ENCODE results near the gene NHEJ1. TPM values are rescaled to one million over a fixed set of nuclear protein-coding genes. Genes with fewer than 3 reads are reported as not detected.

Gene NHEJ1
- total and polyA plus RNA-seq, 9 donors = 10.8 to 23.1 (median 17.1) TPM

DNA sequence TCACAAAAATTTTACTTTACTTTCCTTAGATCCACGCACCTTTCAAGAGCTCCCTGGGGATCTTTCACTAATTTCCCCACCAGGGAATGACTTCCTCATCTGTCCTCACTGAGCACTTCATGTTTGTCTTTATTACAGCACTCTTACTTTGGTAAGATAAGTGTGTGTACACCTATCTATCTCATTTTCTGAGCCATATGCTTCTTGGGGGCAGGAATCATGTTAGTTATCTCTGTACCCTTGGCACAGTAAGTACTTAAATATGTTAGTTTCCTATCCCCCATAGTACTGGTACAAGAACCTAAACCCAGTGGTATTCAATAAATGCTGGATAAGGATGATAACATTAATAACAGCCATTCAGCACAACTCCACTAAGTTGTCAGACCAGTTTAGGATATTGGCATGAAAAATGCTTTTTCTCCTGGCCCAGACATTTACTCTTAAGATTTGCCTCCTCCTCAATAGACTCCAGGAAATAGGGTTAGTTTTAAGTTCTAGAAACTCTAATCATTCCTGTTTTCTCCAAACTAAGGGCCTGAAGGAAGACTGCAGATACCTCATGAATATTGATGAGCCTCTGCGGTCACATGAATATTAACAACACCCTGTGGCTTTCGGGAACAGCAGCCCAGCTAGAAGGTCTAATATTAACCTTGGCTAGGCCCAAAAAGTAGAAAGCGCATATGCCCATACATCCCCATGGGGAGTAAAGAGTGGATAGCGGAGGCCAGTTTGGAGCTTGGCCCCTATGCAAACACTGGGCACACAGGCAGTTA lies 38.2 kb downstream of the NHEJ1 start:
- peaks cover 9% of the 10 kb centered on the region for H3K4me1 ChIP-seq (ENCODE audit: insufficient read depth)
- no peaks in the 10 kb centered on the region for H3K36me3 ChIP-seq
- TF ChIP-seq POLR2A (IDR thresholded peaks at IDR 0.05) = no peak
- TF ChIP-seq, protein P1, sequence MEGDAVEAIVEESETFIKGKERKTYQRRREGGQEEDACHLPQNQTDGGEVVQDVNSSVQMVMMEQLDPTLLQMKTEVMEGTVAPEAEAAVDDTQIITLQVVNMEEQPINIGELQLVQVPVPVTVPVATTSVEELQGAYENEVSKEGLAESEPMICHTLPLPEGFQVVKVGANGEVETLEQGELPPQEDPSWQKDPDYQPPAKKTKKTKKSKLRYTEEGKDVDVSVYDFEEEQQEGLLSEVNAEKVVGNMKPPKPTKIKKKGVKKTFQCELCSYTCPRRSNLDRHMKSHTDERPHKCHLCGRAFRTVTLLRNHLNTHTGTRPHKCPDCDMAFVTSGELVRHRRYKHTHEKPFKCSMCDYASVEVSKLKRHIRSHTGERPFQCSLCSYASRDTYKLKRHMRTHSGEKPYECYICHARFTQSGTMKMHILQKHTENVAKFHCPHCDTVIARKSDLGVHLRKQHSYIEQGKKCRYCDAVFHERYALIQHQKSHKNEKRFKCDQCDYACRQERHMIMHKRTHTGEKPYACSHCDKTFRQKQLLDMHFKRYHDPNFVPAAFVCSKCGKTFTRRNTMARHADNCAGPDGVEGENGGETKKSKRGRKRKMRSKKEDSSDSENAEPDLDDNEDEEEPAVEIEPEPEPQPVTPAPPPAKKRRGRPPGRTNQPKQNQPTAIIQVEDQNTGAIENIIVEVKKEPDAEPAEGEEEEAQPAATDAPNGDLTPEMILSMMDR (IDR thresholded peaks at IDR 0.05) = no peak
- TF ChIP-seq EP300 (IDR thresholded peaks at IDR 0.05) = no peak
- H3K27me3 ChIP-seq = no peaks in the 10 kb centered on the region
- 96% methylated on average over 5 of the region's 5 CpGs for WGBS, 3 donors
- no peaks in the 10 kb centered on the region for H3K9me3 ChIP-seq
- intact Hi-C loops (cut with DNase I) = no loop called here
- no peak overlapping the region for H3K27ac ChIP-seq
- H3K4me3 ChIP-seq = no peak overlapping the region
- no peak for DNase-seq

DNA sequence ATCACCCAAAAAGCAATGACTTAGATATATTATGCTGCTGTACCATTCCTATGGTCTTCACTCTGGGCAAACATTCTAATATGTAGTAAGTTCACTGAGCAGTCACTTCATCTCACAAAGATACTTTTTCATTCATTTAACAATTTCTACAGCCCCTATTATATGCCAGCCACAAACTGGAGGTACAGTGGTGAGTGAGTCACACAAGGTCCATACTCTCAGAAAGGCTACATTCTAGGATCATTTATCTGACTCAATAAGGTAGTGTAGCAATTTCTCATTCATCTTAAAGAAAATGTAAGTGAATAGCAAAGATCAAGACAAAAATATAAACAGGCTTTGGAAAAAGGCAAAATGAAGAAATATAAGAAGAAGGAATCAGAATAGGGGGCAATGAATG lies 40.5 kb downstream of the NHEJ1 start:
- no peak overlapping the region for H3K4me3 ChIP-seq
- H3K27ac ChIP-seq = no peak overlapping the region
- TF ChIP-seq, protein P1 (IDR thresholded peaks at IDR 0.05) = no peak
- TF ChIP-seq POLR2A (IDR thresholded peaks at IDR 0.05) (no peak), EP300 (IDR thresholded peaks at IDR 0.05) (no peak)
- intact Hi-C loops (cut with DNase I) = no loop called here
- peaks cover 9% of the 10 kb centered on the region for H3K4me1 ChIP-seq (ENCODE audit: insufficient read depth)
- DNase-seq = no peak
- H3K9me3 ChIP-seq = no peaks in the 10 kb centered on the region
- no peaks in the 10 kb centered on the region for H3K27me3 ChIP-seq
- H3K36me3 ChIP-seq = no peaks in the 10 kb centered on the region

DNA sequence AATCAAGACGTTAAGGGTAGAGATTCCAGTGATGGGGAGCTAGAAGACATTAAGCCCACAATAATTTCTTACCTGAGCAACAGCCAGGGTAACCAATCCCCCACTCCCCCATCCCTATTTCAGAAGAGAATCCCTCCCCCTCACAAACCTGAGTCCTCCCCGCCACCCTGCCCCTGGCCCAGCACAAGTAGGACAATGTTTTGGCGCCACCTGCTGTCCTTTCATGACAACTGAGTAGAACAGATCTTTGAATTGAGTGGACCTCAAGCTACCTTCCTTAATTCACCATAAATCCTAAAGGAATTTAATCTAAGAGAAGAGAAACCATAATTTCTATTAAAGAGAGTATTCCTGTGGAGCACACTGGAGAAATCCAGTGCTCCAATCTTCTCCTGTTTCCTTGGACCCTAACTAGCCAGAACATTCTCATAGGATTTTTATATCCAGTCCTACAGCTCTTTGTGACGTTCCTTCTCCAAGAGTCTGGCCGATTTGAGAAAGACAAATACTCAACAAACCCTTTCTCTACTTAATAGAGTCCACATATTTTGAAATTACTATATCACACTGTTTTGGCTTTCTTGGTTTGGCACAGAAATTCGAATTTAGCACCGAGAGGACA lies 41.1 kb downstream of the NHEJ1 start:
- Histone ChIP-seq H3K27ac (no peak overlapping the region), H3K27me3 (no peaks in the 10 kb centered on the region), H3K36me3 (no peaks in the 10 kb centered on the region), H3K9me3 (no peaks in the 10 kb centered on the region), H3K4me1 (ENCODE audit: insufficient read depth) (peaks cover 7% of the 10 kb centered on the region), H3K4me3 (no peak overlapping the region)
- TF ChIP-seq, protein P1 (IDR thresholded peaks at IDR 0.05) = peak in 1 of 3 donors; percentile 23
- no peak for TF ChIP-seq EP300 (IDR thresholded peaks at IDR 0.05)
- TF ChIP-seq POLR2A (IDR thresholded peaks at IDR 0.05) = no peak
- intact Hi-C loops (cut with DNase I) = loop anchor here in 1 of 4 donors (5.0 kb wide), 1 partner anchor 62 kb away; no protein-coding TSS in a partner anchor
- DNase-seq = peak; percentile 30 to 47 (median 44)
- 56 to 62% (median 59%) methylated on average over 7 of the region's 7 CpGs for WGBS, 3 donors

DNA sequence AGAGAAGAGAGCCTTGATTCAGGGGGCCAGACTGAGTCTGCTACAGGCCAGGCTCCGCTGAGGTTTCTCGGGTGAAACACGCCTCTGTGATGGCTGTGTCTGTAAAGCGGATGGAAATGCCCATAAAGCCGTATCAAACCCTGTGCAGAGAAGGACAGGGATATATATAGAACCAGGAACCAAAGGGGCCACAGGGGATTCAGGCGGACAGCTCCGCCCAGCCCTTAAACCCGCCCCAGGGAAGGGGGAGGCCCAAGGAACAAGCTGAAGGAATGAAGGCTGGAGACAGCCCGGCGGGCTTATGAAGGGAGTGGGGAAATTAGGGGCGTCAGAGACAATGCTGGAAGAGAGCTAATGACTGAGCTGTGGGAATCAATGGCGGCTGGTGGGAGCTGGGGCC lies 42.1 kb downstream of the NHEJ1 start:
- intact Hi-C loops (cut with DNase I) = loop anchor here in 1 of 4 donors (5.0 kb wide), 1 partner anchor 61 kb away; no protein-coding TSS in a partner anchor
- Histone ChIP-seq H3K4me3 (no peak overlapping the region), H3K27me3 (no peaks in the 10 kb centered on the region), H3K36me3 (no peaks in the 10 kb centered on the region), H3K4me1 (ENCODE audit: insufficient read depth) (no peaks in the 10 kb centered on the region), H3K9me3 (no peaks in the 10 kb centered on the region), H3K27ac (no peak overlapping the region)
- TF ChIP-seq, protein P1 (IDR thresholded peaks at IDR 0.05) = no peak
- TF ChIP-seq POLR2A (IDR thresholded peaks at IDR 0.05) (no peak), EP300 (IDR thresholded peaks at IDR 0.05) (no peak)
- 75 to 85% (median 84%) methylated on average over 12 of the region's 12 CpGs for WGBS, 3 donors
- no peak for DNase-seq

All from ovary (tissue), 9 donors.